GM18498 (cell line): Measurements from ENCODE around the gene PLCG2.
"Not testable (repeated sequence)": the region's sequence is repeated elsewhere in the genome, so short reads cannot be mapped to it uniquely, and the experiment has no call there.

Experiments used
- ATAC-seq: cut with Tn5 transposase; IDR thresholded peaks from one replicate; pipeline ENCODE4 v1.9.1; 2021; ENCODE audit warnings: mild to moderate bottlenecking, moderate library complexity; ENCODE audit not compliant: unreplicated experiment

PLCG2 gene

DNA sequence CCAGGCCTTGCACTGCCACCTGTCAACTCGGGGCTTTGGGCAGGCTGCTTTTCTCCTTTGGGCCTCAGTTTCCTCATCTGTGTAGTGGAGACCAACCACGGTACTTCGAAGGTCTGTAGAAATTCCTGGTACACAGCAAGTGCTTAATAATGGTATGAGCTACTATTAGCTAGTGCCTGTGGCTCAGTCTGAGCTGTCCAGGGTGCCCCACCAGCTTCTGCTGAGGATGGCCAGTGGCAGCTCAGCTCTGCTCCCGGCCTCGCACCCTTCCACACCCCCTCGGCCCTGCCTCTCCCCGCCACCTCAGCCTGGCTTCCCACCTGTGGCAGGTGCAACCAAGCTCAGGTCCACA lies 26.2 kb upstream of the PLCG2 start:
- ATAC-seq, result no peak

DNA sequence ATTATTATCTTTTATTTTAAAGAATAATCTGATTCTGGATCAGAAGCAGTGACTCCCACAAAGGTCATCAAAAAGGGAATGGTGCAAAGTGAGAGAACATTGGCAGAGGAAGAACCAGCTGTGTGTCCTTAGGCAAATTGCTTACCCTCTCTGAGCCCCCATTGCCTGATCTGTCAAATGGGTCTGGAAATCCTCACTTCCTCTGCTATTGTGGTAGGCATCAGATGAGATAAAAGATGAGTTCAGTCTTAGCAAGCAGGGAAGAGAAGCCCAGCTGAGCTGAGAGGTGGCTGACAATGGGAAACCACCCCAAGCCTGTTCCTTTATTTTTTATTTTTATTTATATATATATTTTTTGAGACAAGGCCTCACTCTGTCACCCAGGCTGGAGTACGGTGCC lies 24.2 kb upstream of the PLCG2 start:
- ATAC-seq, result no peak

DNA sequence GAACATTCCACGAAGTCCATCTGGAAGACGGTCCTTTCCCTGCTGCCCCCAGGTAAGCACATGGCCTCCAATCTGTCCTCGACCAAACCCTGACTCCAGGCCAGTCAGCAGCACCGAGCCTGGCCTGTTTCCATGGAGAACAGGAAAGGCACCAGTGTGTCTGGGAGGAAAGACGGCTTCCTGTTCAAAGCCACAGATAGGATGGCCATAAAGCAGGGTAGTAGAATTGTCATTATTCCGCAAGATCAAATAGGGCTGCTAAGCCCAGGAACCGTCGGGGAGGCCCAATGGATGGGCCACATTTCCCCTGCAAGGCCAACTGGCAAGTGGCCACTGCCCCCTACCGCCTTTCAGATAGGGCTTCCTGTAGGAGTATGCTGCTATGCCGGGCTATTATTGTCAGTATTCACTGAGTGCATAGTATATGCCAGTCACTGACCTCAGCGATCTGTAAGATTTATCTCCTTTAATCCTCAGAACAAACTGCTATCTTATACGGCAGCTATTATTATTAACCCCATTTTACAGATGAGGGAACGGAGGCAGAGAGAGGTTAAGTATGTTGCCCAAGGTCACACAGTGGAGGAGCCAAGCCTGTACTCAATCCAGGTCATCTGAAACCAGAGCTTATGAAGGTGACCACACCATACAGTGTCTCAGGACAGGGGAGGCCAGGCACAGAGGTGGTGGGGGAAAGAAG lies 23.0 kb upstream of the PLCG2 start:
- no peak for ATAC-seq

- ATAC-seq, result no peak
These were observed 22.3 kb upstream of the PLCG2 start for GRCh38 chr16:81756615-81757356.

DNA sequence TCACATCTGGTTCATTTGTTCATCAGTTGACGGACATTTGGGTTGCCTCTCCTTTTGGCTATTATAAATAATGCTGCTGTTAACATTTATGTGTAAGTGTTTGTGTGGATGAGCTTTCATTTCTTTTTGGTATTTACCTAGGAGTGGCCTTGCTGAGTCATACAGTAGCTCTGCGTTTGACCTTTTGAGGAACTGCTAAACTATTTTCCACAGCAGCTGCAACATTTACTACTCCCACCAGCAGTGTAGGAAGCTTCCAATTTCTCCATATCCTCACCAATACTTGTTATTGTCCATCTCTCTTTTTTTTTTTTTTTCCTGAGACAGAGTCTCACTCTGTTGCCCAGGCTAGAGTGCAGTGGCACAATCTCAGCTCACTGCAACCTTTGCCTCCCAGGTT lies 20.7 kb upstream of the PLCG2 start:
- ATAC-seq, result no peak

GRCh38 chr16:81762322-81762721 lies 16.8 kb upstream of the PLCG2 start:
- not testable (repeated sequence) for ATAC-seq

GRCh38 chr16:81765111-81765919 lies 13.8 kb upstream of the PLCG2 start:
- ATAC-seq, result no peak

GRCh38 chr16:81765969-81766368 lies 13.1 kb upstream of the PLCG2 start:
- ATAC-seq, result no peak

DNA sequence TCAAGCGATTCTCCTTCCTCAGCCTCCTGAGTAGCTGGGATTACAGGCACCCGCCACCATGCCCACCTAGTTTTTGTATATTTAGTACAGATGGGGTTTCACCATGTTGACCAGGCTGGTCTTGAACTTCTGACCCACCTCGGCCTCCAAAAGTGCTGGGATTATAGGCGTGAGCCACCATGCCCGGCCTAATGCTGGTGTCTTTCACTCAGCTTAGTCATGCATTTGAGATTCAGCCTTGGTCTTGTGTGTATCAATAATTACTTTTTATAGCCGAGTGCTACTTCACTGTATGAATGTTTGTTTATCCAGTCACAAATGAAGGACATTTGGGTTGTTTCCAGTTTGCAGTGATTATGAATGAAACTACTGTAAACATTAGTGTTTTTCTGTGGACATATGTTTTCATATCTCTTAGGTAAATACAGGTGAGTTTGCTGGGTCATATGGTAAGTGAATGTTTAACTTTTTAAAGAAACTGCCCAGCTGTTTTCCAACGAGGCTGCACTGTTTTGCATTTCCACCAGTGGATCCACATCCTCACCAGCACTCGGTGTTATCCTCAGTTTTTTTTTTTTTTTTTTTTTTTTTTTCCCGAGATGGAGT lies 11.0 kb upstream of the PLCG2 start:
- ATAC-seq, result no peak

GRCh38 chr16:81770008-81770407 lies 9.1 kb upstream of the PLCG2 start:
- ATAC-seq, result no peak

DNA sequence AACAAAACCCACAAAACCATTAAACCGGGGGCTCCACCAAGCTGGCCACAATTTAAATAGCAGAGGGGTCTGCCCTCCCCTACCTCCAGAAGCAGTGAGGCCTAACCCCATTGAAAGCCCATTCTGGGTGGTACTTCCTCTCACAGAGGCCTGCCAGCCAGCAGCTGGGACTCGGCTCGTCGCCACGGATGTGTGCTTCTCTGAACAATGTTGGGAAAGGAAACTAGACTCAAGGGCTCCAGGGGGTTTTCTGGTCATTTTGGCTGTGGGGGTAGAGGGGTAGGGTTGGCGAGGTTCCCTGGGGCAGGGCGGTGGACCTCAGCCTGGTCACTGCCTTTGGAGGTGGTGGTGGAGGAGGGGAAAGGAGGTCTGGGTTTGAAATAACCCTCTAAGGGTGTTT lies 4.7 kb upstream of the PLCG2 start:
- no peak for ATAC-seq

DNA sequence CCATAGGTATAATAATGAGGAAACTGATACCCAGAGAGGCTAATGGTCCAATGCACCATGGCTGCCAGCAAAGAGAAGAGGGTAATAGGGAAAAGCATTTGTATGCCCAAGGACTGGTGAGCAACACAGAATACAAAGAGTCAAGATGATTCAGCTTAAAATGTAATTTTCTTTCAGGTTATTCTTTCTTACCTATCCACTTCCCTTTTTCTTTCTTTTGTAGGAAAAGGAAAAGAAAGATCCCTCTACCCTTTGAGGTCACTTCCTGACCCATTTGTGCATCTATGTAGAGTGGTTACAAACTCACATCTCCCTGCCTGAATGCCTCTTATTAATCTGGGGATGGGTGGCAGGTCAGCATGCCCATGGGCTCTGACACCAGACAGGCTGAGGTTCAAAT lies 3.5 kb upstream of the PLCG2 start:
- no peak for ATAC-seq

DNA sequence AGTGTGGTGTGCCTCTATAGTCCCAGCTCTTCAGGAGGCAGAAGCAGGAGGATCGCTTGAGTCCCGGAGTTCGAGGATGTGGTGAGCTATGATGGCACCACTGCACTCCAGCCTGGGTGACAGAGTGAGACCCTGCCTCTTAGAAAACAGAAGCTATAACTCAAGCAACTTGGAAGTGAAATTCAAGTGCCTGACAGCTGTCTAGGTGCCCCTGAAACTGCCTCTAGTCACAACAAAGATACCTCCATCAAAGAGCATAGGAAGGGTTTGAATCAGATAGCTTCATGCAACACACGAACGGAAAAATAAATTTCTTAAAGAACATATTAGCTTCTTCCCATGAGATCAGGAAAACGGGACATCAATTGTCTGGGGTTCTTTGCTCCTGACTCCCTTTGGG lies 860 bp upstream of the PLCG2 start:
- no peak for ATAC-seq

GRCh38 chr16:81779536-81780320 lies 637 bp downstream of the PLCG2 start:
- peak; percentile 19 for ATAC-seq

- ATAC-seq, result no peak
These were observed 1.3 kb downstream of the PLCG2 start for GRCh38 chr16:81780350-81780749.

DNA sequence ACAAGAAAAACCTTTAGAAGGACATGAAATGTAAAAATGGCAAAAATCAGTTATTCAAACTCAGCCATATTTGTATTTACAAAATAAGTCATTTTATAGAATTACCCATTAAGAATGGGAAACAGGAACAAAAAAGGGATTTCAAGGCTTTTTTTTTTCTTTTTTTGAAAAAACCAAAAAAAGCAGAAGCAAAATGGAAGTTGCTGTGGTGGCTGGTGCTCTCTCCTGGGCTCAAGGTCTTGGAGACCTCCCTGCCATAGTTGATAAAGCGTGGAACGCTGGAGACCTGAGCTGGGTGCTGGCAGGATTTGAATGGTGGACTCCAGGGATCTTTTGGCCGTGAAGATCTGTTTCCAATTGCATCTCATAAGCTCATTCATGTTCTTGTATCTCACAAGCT lies 3.1 kb downstream of the PLCG2 start:
- ATAC-seq, result no peak

- ATAC-seq, result no peak
These were observed 5.1 kb downstream of the PLCG2 start for GRCh38 chr16:81784072-81784795.

DNA sequence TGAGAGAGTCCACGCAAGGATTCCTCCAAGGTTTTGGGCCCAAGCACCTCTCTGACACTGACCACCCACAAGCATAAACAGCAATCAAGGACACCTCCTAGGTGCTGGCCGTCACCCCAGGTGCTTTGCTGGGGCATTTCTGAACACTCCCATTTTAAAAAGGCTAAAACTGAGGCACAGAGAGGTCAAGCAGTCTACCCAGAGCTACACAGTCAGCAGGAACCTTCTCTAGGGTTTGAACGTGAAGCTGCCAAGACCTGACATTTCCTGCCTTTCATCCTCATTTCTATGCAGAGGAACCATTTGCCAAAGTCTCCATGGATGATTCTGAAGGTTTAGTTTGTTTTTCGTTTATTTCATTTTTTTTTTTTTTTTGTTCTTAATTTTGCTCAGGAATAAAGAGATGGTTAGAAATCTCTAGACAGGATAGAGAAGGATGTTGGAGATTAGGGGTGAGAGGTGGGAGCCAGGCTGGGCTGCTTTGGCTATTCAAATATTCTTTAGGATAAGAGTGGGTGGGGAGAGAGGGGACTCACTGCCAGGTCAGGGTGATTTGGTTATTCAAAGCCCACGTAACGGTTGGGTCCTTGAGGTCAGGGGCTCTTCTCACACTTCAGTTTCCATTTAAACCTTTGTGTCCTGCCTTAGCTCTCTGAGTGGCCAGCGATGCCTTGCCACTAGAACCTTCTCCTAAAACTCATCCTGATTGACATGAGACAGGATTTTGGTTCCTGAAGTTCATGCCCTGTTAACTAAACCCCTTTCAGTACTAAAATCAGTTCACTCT lies 6.2 kb downstream of the PLCG2 start:
- no peak for ATAC-seq

- ATAC-seq, result no peak
These were observed 7.2 kb downstream of the PLCG2 start for GRCh38 chr16:81786321-81786720.
